ENCODE measurements around the gene RPS6KA2.
A peak's percentile ranks its signal among the peaks of the same experiment; 100 is the strongest.

Gene RPS6KA2

GRCh38 chr6:166523782-166524559, 103.1 kb downstream of the RPS6KA2 start:
- DNase-seq, result no peak

GRCh38 chr6:166520905-166521834, 105.9 kb downstream of the RPS6KA2 start:
- DNase-seq, result no peak

- DNase-seq, result peak; percentile 18
Observed at GRCh38 chr6:166516251-166516884, 110.7 kb downstream of the RPS6KA2 start.

GRCh38 chr6:166515072-166515810, 111.8 kb downstream of the RPS6KA2 start:
- DNase-seq, result peak; percentile 57

- DNase-seq, result no peak
Observed at GRCh38 chr6:166514196-166514595, 112.9 kb downstream of the RPS6KA2 start.

- DNase-seq, result no peak
Observed at GRCh38 chr6:166512567-166512966, 114.5 kb downstream of the RPS6KA2 start.

- DNase-seq, result no peak
Observed at GRCh38 chr6:166511316-166511715, 115.7 kb downstream of the RPS6KA2 start.

- DNase-seq, result no peak
Observed at GRCh38 chr6:166509193-166509592, 117.9 kb downstream of the RPS6KA2 start.

GRCh38 chr6:166508726-166509125, 118.3 kb downstream of the RPS6KA2 start:
- no peak for DNase-seq

GRCh38 chr6:166507809-166508564, 119.1 kb downstream of the RPS6KA2 start:
- DNase-seq, result no peak

- DNase-seq, result no peak
Observed at GRCh38 chr6:166507380-166507779, 119.7 kb downstream of the RPS6KA2 start.

- no peak for DNase-seq
Observed at GRCh38 chr6:166505133-166505905, 121.7 kb downstream of the RPS6KA2 start.

GRCh38 chr6:166504100-166504499, 123.0 kb downstream of the RPS6KA2 start:
- DNase-seq, result no peak

- no peak for DNase-seq
Observed at GRCh38 chr6:166503167-166503744, 123.8 kb downstream of the RPS6KA2 start.

GRCh38 chr6:166502453-166502852, 124.6 kb downstream of the RPS6KA2 start:
- no peak for DNase-seq

GRCh38 chr6:166501246-166501645, 125.8 kb downstream of the RPS6KA2 start:
- no peak for DNase-seq

GRCh38 chr6:166500246-166500645, 126.8 kb downstream of the RPS6KA2 start:
- DNase-seq, result no peak

- DNase-seq, result no peak
Observed at GRCh38 chr6:166499350-166500163, 127.5 kb downstream of the RPS6KA2 start.

GRCh38 chr6:166498661-166499349, 128.2 kb downstream of the RPS6KA2 start:
- DNase-seq, result no peak

Measured in kidney glomerular epithelial cell (primary cell).